GM19351 (cell line): ENCODE measurements around the gene GPC4.
"Not testable (repeated sequence)": the region's sequence is repeated elsewhere in the genome, so short reads cannot be mapped to it uniquely, and the experiment has no call there.

Experiments used
- ATAC-seq: cut with Tn5 transposase; IDR thresholded peaks from one replicate; pipeline ENCODE4 v1.9.1; 2021; ENCODE audit warnings: mild to moderate bottlenecking, moderate library complexity; ENCODE audit not compliant: unreplicated experiment

GPC4 gene

GRCh38 chrX:133307637-133308498 lies 107.4 kb downstream of the GPC4 start:
- ATAC-seq: no peak

DNA sequence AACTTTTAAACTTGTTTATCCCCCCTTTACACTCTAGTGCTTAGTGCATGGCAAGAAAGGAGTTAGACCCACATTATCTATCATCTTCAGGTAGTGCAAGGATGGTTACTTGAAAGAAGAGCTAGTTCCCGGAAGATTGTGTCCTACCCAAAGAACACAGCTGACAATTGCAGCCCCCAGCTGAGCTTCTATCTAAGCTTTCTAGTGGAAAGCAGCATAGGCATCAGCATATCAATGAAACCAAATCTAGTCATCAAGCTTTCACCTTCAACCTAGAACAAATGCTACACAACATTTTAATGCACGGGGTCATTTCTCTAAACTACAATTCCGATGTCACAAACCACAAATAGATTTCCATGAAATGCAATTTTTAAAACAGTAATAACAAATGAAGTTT lies 108.2 kb downstream of the GPC4 start:
- no peak for ATAC-seq

- no peak for ATAC-seq
Observed at GRCh38 chrX:133306316-133306715, 109.0 kb downstream of the GPC4 start.

GRCh38 chrX:133305348-133305747 lies 109.9 kb downstream of the GPC4 start:
- no peak for ATAC-seq

DNA sequence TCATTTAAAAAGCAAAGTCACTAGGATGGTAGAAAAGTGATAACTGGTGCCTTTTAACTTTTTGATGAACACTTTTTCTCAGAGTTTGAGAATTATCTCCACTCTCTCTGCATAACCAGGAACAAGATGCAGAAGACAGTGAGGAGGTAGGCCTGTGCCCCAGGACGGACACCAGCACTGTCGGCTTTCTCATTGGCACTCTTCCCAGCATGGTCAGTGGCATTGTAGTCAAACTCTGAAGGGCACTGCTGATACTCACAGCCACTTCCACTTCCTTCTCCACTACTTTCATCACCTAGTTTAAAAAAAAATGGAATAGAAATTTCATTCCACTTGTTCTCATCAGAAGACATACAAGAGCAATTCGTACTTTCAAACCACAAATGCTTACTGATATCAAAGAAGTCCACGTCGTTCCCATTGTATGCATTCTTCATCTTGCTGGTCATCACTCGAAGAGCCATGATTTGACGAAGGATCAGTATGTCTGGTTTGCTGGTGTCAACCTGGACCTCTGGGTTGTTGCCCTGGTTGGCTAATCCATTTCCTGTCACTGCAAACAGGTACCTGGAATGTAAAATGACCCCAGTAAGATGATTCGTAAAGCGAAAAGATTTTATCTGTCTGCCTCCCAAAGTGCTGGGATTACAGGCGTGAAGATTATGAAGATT lies 112.4 kb downstream of the GPC4 start:
- no peak for ATAC-seq

DNA sequence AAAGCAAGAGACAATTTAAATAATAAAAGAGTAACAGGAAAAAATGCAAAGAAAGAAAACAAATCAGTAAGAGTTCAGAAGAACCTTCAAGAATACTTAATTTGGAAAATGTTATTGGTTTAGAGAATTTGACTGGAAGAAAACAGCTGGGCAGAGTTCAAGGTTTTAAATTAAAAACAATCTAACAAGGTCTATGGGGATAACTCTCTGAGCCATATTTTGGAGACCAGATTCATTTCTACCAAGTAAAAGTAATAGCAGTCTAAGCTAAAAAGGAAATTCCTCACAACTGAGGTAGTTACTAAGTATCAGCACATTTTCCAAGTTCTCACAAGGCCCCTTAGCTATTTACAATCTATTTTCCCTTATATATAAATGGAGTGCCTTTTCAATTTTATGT lies 114.7 kb downstream of the GPC4 start:
- ATAC-seq: no peak

- ATAC-seq: no peak
Observed at GRCh38 chrX:133297284-133297683, 118.0 kb downstream of the GPC4 start.

GRCh38 chrX:133294126-133294525 lies 121.2 kb downstream of the GPC4 start:
- ATAC-seq: no peak

DNA sequence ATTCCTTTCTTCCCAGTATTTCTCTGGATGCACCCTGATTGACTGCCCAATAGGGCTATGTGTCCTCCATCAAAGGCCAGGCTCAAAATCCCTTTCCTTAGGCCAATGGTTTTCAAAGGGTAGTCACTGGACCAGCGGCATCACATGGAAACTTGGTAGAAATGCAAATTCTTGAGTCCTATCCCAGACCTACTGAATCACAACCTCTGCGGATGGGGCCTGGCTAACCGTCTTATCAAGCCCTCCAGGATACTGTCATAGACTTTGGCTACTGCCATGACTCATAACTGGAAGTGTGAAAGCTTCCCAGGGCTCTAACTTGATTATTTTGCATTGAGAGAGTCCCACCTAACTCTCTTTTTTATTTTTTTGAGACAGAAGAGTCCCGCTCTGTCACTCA lies 125.2 kb downstream of the GPC4 start:
- no peak for ATAC-seq

DNA sequence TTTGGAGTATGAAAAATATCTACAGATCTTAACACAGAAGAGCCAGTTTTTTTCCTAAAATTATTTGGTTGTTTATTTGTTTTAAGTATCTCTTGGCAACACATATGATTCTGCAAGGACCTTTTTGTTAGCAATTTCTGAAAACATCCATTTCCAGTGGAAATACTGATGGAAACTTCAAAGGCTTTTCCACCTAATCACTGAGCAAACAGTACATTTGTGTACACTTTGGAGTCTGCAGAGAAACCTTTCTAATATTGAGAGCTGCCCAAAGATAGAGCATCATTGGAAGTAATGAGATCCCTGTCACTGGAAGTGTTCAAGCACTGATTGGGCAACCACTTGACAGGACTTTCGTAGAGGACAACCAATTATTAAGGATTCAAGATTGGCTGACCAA lies 127.4 kb downstream of the GPC4 start:
- ATAC-seq: no peak

- no peak for ATAC-seq
Observed at GRCh38 chrX:133285341-133285740, 129.9 kb downstream of the GPC4 start.

DNA sequence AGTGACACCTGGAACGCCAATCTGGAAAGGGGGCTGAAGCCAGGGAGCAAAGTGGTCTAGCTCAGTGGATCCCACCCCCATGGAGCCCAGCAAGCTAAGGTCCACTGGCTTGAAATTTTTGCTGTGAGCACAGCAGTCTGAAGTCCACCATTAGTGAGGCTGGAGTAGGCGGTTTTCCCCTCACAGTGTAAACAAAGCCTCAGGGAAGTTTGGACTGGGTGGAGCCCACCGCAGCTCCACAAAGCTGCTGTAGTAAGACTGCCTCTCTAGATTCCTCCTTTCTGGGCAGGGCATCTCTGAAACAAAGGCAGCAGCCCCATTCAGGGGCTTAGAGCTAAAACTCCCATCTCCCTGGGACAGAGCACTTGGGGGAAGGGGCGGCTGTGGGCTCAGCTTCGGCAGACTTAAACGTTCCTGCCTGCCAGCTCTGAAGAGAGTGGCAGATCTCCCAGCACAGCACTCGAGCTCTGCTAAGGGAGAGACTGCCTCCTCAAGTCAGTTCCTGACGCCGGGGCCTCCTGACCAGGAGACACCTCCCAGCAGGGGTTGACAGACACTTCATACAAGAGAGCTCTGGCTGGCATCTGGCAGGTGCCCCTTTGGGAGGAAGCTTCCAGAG lies 136.1 kb downstream of the GPC4 start:
- not testable (repeated sequence) for ATAC-seq

GRCh38 chrX:133273180-133273579 lies 142.1 kb downstream of the GPC4 start:
- ATAC-seq: no peak

- ATAC-seq: no peak
Observed at GRCh38 chrX:133269168-133269567, 146.1 kb downstream of the GPC4 start.

- ATAC-seq: no peak
Observed at GRCh38 chrX:133267621-133268020, 147.7 kb downstream of the GPC4 start.

- ATAC-seq: no peak
Observed at GRCh38 chrX:133265331-133265730, 150.0 kb downstream of the GPC4 start.

- no peak for ATAC-seq
Observed at GRCh38 chrX:133258481-133258880, 156.8 kb downstream of the GPC4 start.

DNA sequence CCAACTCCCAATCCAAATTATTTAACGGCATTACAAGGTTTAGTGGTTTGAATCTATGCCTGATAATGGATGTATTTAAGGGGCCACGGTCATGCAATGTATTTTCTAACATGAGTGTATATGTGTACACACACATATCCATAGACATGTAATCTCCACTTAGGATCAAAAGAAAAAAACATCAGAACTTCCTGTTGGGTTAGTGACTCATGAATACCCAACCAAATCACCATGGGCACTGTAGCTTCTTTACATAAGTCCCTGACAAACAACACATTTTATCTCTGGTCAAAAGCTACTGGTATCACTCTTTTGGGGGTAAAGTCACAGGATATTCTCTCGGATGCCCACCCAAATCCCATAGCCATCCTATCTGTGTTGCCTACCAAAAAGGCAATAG lies 160.6 kb downstream of the GPC4 start:
- no peak for ATAC-seq

DNA sequence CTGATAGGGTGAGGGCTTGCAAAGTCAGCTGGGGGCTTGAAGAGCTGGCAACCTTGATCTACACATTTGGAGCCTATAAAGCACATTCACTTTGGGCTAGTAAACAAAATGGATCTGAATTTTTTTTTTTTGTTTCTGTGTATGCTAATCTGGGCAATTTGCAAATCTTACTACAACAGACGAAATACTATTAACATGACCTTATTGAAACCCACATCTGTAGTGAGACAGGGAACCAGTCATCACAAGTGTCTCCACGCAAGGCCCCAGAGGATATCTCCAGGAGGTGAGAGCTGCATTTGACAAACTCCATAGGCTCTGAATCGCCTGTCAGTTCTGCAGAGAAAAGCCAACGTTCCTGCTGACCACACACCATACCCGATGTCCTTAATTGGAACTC lies 164.1 kb downstream of the GPC4 start:
- no peak for ATAC-seq

DNA sequence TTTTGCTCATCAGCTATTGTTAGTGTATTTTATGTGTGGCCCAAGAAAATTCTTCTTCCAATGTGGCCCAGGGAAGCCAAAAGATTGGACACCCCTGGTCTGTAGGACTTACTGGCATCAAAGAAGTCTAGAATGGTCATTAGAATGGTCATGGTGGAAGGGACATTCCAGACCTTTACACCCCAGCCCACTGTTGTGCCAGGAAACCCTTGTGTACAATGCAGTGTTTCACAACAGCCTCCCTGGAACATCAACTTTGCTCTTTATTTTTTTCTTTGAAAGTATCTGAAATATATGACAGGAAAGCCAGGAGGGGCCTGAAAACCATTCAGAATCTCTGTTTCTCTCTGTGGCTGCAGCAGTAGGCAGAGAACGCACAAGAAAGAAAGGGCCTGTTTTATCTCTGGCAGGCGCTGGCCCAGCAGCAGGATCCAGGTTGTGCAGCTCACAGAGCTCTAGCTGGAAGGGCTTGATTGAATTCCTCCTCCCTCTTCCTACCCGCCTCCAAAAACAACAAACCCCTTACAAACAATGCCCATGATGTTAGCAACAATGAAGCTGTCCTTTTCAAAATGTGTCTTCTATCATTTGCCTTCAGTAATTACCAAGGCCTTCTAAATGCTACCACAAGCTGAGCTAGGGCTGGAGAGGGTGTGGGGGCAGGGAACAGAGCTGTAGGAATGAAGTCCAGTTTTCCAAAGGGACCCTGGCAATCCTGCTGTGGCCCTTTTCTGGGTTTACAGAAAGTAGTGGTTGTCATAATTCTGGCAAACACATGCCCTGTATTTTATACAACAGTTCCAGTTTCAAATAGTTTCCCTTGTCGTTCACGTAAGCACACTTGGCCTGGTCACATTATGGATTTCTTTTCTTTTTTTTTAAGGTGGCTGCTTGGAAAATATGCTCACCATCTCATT lies 164.8 kb downstream of the GPC4 start:
- ATAC-seq: no peak
